Activated CD4-positive, CD25-positive, alpha-beta regulatory T cell treated with anti-CD3 and anti-CD28 coated beads, Interleukin-2, amount 50 U/mL, for 72 hours (primary cell): ENCODE measurements around the gene TCERG1L.
"Not testable (repeated sequence)": the region's sequence is repeated elsewhere in the genome, so short reads cannot be mapped to it uniquely, and the experiment has no call there.

ENCODE experiments used
- DNase-seq: peaks from one replicate; pipeline ENCODE4 v3.0.0; 2021

The TCERG1L gene

GRCh38 chr10:131160219-131160875 is 151.2 kb downstream of the TCERG1L start:
- DNase-seq, result no peak

DNA sequence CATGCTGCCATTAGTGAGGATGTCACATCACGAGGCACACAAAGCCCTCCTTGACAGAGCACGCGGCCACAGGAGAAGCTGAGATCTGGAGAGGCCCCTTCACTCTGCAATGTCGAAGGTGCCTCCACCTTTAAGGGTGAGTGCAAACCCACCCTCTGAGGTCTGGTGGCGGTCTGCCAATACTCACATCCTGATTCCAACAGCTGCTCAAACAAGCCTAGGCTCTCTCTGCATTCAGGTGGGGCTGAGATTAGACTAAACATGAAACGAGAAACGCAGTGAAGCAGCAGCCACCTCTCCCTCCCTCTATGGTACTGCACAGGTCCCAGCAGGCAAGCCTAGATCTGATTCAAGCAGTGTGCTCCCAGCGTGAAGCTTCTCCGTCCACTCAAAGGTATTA is 151.8 kb downstream of the TCERG1L start:
- DNase-seq, result no peak

DNA sequence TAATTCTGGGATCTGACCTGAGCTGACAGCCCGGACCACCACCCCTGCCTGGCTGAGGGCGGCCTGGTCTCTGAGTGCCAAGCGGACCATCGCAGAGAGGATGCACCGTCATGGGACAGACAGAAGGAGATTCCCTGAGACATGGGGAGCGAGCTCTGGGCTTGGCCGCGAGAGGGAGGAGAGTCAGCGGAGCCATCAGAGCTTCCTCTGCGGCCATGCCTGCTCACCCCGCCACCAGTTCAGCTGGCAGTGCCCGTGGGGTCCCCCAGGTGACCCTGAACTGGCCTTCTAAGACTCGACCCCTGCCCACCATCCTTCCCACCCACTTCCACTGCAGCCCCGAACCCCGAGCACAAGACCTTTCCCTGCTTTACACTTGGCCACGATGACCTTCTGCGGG is 152.8 kb downstream of the TCERG1L start:
- DNase-seq, result no peak

DNA sequence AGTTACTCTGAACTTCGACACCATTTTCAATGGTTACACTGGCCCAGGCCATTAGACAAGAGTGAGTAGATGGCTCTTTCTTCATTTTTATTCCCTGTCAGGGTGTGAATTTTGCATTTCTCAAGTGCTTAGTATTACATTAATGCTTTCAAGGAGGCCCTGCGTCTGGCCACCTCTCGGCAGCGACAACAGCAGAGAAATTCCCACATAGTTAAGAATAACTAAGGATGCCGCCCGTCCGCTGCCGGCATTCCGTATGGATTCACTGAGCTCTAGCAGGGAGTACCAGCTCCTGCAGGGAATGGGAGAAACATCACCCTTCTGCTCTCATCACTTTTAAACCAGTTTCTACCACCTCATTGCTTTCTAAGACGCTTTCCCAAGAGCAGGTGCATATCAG is 153.6 kb downstream of the TCERG1L start:
- no peak for DNase-seq

DNA sequence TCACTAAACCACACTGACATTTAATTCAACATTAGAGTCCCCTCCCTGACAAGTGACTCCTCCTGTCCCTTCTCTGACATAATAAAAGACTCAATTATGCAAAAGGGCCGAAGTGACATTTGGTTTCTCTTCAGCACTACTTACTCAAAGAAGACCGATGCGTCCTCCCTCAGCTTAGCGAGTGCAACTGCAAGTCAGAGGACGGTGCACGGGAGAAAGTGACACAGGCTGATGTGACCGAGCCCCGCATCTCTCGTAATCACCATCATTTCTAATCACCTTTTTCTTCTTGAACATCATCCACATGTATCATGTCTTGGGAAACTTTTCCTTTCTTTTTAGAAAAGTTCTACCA is 155.7 kb downstream of the TCERG1L start:
- DNase-seq, result no peak

DNA sequence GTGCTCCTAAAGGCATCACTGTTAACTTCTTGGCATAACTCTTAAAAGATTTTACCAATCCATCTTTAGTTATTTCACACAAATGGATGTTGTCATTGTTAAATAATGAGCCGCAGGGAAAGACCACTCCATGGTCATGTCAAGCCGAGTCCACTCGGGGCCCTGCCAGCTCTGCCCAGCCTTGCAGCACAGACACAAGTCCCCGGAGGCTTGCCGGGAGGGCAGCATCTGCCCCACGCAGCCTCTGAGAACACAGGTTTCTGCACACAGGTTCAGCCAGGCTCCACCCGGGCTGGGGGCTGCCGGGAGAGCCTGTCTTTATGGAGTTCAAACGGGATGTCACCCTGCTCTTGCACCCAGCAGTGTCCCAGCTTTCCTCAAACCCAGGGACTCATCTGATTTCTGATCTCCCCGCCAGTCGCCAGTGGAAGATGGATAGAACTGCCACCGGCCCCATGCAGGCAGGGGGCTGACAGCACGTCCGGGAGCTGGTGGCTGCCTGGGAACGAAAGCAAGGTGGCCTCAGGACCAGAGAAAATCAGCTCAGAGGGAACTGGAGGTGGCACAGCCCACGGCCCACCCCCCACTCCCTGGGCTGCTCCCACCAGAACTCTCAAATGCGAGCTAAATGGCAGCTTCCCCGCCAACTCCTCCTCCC is 156.2 kb downstream of the TCERG1L start:
- no peak for DNase-seq

GRCh38 chr10:131154306-131155025 is 157.1 kb downstream of the TCERG1L start:
- no peak for DNase-seq

DNA sequence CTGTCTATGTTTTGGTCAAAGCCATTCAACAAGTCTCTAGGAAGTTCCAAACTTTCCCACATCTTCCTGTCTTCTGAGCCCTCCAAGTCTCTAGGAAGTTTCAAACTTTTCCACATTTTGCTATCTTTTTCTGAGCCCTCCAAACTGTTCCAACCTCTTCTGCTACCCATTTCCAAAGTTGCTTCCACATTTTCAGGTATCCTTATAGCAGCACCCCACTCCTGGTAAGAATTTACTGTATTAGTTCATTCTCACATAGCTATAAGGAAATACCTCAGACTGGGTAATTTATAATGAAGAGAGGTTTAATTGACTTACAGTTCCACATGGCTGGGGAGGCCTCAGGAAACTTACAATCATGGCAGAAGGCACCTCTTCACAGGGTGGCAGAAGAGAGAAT is 159.1 kb downstream of the TCERG1L start:
- DNase-seq, result not testable (repeated sequence)

- DNase-seq, result no peak
Observed at GRCh38 chr10:131150126-131150525, 161.4 kb downstream of the TCERG1L start.

GRCh38 chr10:131149586-131149985 is 161.9 kb downstream of the TCERG1L start:
- no peak for DNase-seq

DNA sequence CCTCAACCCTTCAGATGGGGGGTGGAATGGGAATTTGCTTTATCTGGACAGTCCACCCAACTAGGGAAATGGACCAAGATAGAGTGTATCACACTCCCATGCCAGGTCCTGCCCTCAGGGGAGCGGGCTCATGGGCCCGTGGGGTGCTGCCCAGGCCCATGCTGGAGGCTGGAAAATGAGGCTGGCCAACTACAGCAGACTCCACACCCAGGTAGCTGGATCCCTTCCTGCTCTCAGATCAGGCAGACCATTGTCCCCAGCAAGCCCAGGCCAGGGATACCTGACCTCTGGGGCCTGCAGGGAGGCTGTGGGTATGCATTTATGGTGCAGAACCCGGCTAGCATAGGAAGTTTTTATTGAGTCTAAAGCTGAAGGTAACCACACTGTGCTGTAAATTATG is 162.4 kb downstream of the TCERG1L start:
- DNase-seq, result no peak

- no peak for DNase-seq
Observed at GRCh38 chr10:131148270-131148669, 163.3 kb downstream of the TCERG1L start.

GRCh38 chr10:131147301-131147975 is 164.1 kb downstream of the TCERG1L start:
- DNase-seq, result no peak

GRCh38 chr10:131146790-131147189 is 164.7 kb downstream of the TCERG1L start:
- no peak for DNase-seq

- DNase-seq, result no peak
Observed at GRCh38 chr10:131145756-131146155, 165.8 kb downstream of the TCERG1L start.

GRCh38 chr10:131144711-131145375 is 166.7 kb downstream of the TCERG1L start:
- no peak for DNase-seq

GRCh38 chr10:131144196-131144595 is 167.3 kb downstream of the TCERG1L start:
- no peak for DNase-seq

DNA sequence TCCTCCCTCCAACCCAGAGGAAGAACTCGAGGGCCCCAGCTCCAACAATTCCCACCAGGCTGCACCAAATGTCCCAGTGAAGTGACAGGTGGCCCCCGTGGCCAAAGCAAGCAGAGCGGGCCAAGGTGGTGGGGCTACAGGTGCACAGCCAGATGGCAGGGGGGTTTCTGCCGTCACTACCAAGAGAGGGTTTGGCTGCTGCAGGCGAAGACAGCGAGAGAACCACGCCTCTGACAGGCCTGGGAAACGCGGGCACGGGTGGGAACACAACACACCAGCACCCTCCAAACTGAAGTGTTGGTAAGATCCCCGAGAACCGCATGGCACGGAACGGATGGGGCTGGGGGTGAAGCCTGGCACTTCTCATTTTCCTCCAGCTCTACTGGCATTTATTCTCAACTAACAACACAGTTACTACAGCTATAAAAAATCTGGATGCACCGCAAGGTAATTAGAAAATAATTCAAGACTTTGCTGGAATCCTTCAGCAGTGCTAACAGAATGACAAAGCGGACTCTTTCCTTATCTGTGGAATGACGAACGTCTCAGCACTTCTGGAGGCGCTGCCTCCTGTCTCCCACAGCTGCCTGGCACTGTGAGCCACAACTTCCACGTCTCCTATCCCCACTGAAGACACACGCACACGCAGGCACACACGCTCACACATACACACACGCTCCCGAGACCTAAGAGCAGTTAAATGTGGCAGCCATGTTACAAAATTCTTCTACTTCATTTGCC is 167.9 kb downstream of the TCERG1L start:
- no peak for DNase-seq

- no peak for DNase-seq
Observed at GRCh38 chr10:131142517-131143380, 168.8 kb downstream of the TCERG1L start.

DNA sequence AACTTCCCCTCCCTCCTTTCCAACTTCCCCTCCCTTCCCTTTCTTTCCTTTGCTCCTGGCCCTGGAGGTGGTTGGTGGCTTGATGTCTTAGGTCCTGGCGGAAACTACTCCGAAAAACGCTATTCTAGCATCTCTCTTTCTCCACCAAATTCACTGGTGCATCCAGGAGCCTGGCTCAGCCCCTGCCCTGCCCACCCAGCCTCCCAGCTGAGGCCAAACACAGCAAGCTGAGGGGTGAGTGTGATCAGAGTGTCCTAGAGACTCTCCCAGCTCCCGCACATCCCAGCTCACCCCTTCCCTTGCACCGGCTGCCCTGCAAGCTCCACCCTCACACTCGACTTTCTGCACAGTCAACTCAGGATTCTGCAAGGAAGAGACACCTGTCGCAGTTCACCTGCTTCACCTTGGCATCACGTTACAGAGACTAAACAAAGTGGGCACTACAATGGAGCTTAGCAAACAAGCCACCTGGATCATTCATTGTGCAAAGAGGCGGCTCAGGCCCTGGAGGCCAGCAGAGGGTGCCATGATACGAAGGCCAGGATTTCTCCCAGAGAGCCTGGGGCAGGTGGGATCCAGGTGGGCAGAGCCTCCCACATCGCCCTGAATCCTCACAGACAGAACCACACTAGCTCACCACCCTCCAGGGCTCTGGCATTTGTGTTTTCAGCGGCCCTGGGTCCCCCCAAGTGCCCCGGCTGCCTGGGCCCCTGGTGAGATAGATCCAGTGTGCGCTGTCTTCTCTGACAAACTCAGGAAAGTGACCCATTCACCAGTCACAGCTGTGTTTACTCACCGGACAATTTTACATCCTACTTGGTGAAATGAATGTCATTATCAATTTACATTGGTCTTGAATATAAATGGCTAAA is 169.6 kb downstream of the TCERG1L start:
- DNase-seq, result no peak
